ENCODE results near the gene KIF1A. TPM values are rescaled to one million over a fixed set of nuclear protein-coding genes. Genes with fewer than 3 reads are reported as not detected.
"Not testable (repeated sequence)": the region's sequence is repeated elsewhere in the genome, so short reads cannot be mapped to it uniquely, and the experiment has no call there.

KIF1A gene
- polyA plus RNA-seq, 3 donors from 2014 or later: not detected

GRCh38 chr2:240779250-240779832, 40.7 kb downstream of the KIF1A start:
- not testable (repeated sequence) for H3K4me1 Mint-ChIP-seq; H3K4me3 Mint-ChIP-seq; DNase-seq; H3K9me3 Mint-ChIP-seq; H3K27ac Mint-ChIP-seq; H3K36me3 Mint-ChIP-seq; H3K27me3 Mint-ChIP-seq (ENCODE audit: low read depth in 3 of 3)

- no peaks in the 10 kb centered on the region for H3K4me1 Mint-ChIP-seq
- no peaks in the 10 kb centered on the region for H3K36me3 Mint-ChIP-seq
- H3K27ac Mint-ChIP-seq: no peak overlapping the region
- H3K27me3 Mint-ChIP-seq (ENCODE audit: low read depth in 3 of 3): peaks cover 0 to 1% (median 0%) of the 10 kb centered on the region in 3 donors
- H3K9me3 Mint-ChIP-seq: no peaks in the 10 kb centered on the region
- no peak for DNase-seq
- no peak overlapping the region for H3K4me3 Mint-ChIP-seq
Measured at GRCh38 chr2:240778426-240778825, 41.6 kb downstream of the KIF1A start.

- Mint-ChIP-seq H3K4me3 (no peak overlapping the region), H3K36me3 (no peaks in the 10 kb centered on the region), H3K4me1 (no peaks in the 10 kb centered on the region), H3K27me3 (ENCODE audit: low read depth in 3 of 3) (peaks cover 0 to 1% (median 0%) of the 10 kb centered on the region in 3 donors), H3K27ac (no peak overlapping the region), H3K9me3 (no peaks in the 10 kb centered on the region)
- DNase-seq: no peak
Measured at GRCh38 chr2:240777456-240778212, 42.4 kb downstream of the KIF1A start.

GRCh38 chr2:240775905-240776304, 44.1 kb downstream of the KIF1A start:
- H3K27ac Mint-ChIP-seq: no peak overlapping the region
- H3K36me3 Mint-ChIP-seq: no peaks in the 10 kb centered on the region
- no peaks in the 10 kb centered on the region for H3K9me3 Mint-ChIP-seq
- no peaks in the 10 kb centered on the region for H3K4me1 Mint-ChIP-seq
- H3K4me3 Mint-ChIP-seq: no peak overlapping the region
- DNase-seq: no peak
- peaks cover 0 to 1% (median 0%) of the 10 kb centered on the region in 3 donors for H3K27me3 Mint-ChIP-seq (ENCODE audit: low read depth in 3 of 3)

- Mint-ChIP-seq H3K27me3 (ENCODE audit: low read depth in 3 of 3) (peaks cover 0 to 2% (median 1%) of the 10 kb centered on the region in 3 donors), H3K36me3 (no peaks in the 10 kb centered on the region), H3K27ac (no peak overlapping the region), H3K9me3 (no peaks in the 10 kb centered on the region), H3K4me1 (no peaks in the 10 kb centered on the region), H3K4me3 (no peak overlapping the region)
- no peak for DNase-seq
Measured at GRCh38 chr2:240774856-240775255, 45.2 kb downstream of the KIF1A start.

GRCh38 chr2:240769096-240769495, 50.9 kb downstream of the KIF1A start:
- DNase-seq: no peak
- Mint-ChIP-seq H3K36me3 (no peaks in the 10 kb centered on the region), H3K27ac (no peak overlapping the region), H3K4me1 (no peaks in the 10 kb centered on the region), H3K4me3 (no peak overlapping the region), H3K9me3 (no peaks in the 10 kb centered on the region), H3K27me3 (ENCODE audit: low read depth in 3 of 3) (peaks cover 0 to 4% (median 0%) of the 10 kb centered on the region in 3 donors)

GRCh38 chr2:240768216-240768615, 51.8 kb downstream of the KIF1A start:
- Mint-ChIP-seq H3K27ac (no peak overlapping the region), H3K36me3 (no peaks in the 10 kb centered on the region), H3K4me1 (no peaks in the 10 kb centered on the region), H3K27me3 (ENCODE audit: low read depth in 3 of 3) (peaks cover 0 to 4% (median 0%) of the 10 kb centered on the region in 3 donors), H3K4me3 (no peak overlapping the region), H3K9me3 (no peaks in the 10 kb centered on the region)
- no peak for DNase-seq

GRCh38 chr2:240767341-240767740, 52.7 kb downstream of the KIF1A start:
- H3K4me3 Mint-ChIP-seq: no peak overlapping the region
- H3K4me1 Mint-ChIP-seq: no peaks in the 10 kb centered on the region
- H3K27ac Mint-ChIP-seq: no peak overlapping the region

GRCh38 chr2:240766072-240766471, 53.9 kb downstream of the KIF1A start:
- Mint-ChIP-seq H3K27ac (no peak overlapping the region), H3K36me3 (no peaks in the 10 kb centered on the region), H3K9me3 (no peaks in the 10 kb centered on the region), H3K4me3 (no peak overlapping the region), H3K27me3 (ENCODE audit: low read depth in 3 of 3) (peaks cover 0 to 5% (median 0%) of the 10 kb centered on the region in 3 donors), H3K4me1 (no peaks in the 10 kb centered on the region)
- DNase-seq: no peak

More at GRCh38 chr2:240767341-240767740, 52.7 kb downstream of the KIF1A start:
- Mint-ChIP-seq H3K9me3 (no peaks in the 10 kb centered on the region), H3K27me3 (ENCODE audit: low read depth in 3 of 3) (peaks cover 0 to 5% (median 0%) of the 10 kb centered on the region in 3 donors), H3K36me3 (no peaks in the 10 kb centered on the region)
- no peak for DNase-seq

- Mint-ChIP-seq H3K36me3 (no peaks in the 10 kb centered on the region), H3K27me3 (ENCODE audit: low read depth in 3 of 3) (peaks cover 0 to 4% (median 0%) of the 10 kb centered on the region in 3 donors), H3K4me3 (no peak overlapping the region), H3K9me3 (no peaks in the 10 kb centered on the region), H3K4me1 (no peaks in the 10 kb centered on the region), H3K27ac (no peak overlapping the region)
- DNase-seq: no peak
Measured at GRCh38 chr2:240765007-240765406, 55.0 kb downstream of the KIF1A start.

GRCh38 chr2:240764605-240765004, 55.4 kb downstream of the KIF1A start:
- Mint-ChIP-seq H3K4me1 (no peaks in the 10 kb centered on the region), H3K27ac (no peak overlapping the region)

GRCh38 chr2:240762971-240763370, 57.0 kb downstream of the KIF1A start:
- no peak for DNase-seq
- Mint-ChIP-seq H3K27ac (no peak overlapping the region), H3K4me3 (no peak overlapping the region), H3K4me1 (no peaks in the 10 kb centered on the region), H3K9me3 (no peaks in the 10 kb centered on the region), H3K36me3 (no peaks in the 10 kb centered on the region), H3K27me3 (ENCODE audit: low read depth in 3 of 3) (peaks cover 0 to 4% (median 0%) of the 10 kb centered on the region in 3 donors)

More at GRCh38 chr2:240764605-240765004, 55.4 kb downstream of the KIF1A start:
- Mint-ChIP-seq H3K9me3 (no peaks in the 10 kb centered on the region), H3K27me3 (ENCODE audit: low read depth in 3 of 3) (peaks cover 0 to 4% (median 0%) of the 10 kb centered on the region in 3 donors), H3K4me3 (no peak overlapping the region), H3K36me3 (no peaks in the 10 kb centered on the region)
- DNase-seq: no peak

- no peak overlapping the region for H3K27ac Mint-ChIP-seq
- no peaks in the 10 kb centered on the region for H3K4me1 Mint-ChIP-seq
- no peak overlapping the region for H3K4me3 Mint-ChIP-seq
- no peaks in the 10 kb centered on the region for H3K9me3 Mint-ChIP-seq
- peaks cover 0 to 4% (median 0%) of the 10 kb centered on the region in 3 donors for H3K27me3 Mint-ChIP-seq (ENCODE audit: low read depth in 3 of 3)
- H3K36me3 Mint-ChIP-seq: no peaks in the 10 kb centered on the region
- DNase-seq: no peak
Measured at GRCh38 chr2:240762249-240762648, 57.8 kb downstream of the KIF1A start.

GRCh38 chr2:240760576-240761246, 59.3 kb downstream of the KIF1A start:
- Mint-ChIP-seq H3K27me3 (ENCODE audit: low read depth in 3 of 3) (peaks cover 0 to 4% (median 0%) of the 10 kb centered on the region in 3 donors), H3K9me3 (no peaks in the 10 kb centered on the region), H3K4me3 (no peak overlapping the region), H3K27ac (no peak overlapping the region), H3K36me3 (no peaks in the 10 kb centered on the region), H3K4me1 (no peaks in the 10 kb centered on the region)
- no peak for DNase-seq

Measured in immature natural killer cell (primary cell).